ENCODE data around the gene UNC45B.
"Not testable (repeated sequence)": the region's sequence is repeated elsewhere in the genome, so short reads cannot be mapped to it uniquely, and the experiment has no call there.

DNA sequence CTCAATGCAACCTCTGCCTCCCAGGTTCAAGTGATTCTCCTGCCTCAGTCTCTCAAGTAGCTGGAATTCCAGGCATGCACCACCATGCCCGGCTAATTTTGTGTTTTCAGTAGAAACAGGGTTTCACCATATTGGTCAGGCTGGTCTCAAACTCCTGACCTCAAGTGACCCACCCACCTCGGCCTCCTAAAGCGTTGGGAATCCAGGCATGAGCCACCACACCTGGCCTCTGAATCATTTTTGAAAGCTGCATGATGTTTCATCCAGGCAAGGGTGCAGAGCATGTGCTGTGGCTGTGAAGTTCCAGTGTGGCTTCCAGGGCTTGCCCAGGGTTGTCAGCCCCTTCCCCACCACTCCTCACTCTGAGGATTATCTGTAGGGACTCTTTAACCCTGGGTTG is 24.7 kb downstream of the UNC45B start:
- not testable (repeated sequence) for TF ChIP-seq POLR2AphosphoS5 (IDR thresholded peaks at IDR 0.05; ENCODE audit: low read depth); GABPA (IDR thresholded peaks at IDR 0.05; ENCODE audit: low read depth); SPI1 (IDR thresholded peaks at IDR 0.05; ENCODE audit: borderline replicate concordance, low read depth)
- TF ChIP-seq, protein P1, sequence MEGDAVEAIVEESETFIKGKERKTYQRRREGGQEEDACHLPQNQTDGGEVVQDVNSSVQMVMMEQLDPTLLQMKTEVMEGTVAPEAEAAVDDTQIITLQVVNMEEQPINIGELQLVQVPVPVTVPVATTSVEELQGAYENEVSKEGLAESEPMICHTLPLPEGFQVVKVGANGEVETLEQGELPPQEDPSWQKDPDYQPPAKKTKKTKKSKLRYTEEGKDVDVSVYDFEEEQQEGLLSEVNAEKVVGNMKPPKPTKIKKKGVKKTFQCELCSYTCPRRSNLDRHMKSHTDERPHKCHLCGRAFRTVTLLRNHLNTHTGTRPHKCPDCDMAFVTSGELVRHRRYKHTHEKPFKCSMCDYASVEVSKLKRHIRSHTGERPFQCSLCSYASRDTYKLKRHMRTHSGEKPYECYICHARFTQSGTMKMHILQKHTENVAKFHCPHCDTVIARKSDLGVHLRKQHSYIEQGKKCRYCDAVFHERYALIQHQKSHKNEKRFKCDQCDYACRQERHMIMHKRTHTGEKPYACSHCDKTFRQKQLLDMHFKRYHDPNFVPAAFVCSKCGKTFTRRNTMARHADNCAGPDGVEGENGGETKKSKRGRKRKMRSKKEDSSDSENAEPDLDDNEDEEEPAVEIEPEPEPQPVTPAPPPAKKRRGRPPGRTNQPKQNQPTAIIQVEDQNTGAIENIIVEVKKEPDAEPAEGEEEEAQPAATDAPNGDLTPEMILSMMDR (IDR thresholded peaks at IDR 0.05; ENCODE audit: insufficient read depth, low read length): not testable (repeated sequence)
- TF ChIP-seq, protein P2, sequence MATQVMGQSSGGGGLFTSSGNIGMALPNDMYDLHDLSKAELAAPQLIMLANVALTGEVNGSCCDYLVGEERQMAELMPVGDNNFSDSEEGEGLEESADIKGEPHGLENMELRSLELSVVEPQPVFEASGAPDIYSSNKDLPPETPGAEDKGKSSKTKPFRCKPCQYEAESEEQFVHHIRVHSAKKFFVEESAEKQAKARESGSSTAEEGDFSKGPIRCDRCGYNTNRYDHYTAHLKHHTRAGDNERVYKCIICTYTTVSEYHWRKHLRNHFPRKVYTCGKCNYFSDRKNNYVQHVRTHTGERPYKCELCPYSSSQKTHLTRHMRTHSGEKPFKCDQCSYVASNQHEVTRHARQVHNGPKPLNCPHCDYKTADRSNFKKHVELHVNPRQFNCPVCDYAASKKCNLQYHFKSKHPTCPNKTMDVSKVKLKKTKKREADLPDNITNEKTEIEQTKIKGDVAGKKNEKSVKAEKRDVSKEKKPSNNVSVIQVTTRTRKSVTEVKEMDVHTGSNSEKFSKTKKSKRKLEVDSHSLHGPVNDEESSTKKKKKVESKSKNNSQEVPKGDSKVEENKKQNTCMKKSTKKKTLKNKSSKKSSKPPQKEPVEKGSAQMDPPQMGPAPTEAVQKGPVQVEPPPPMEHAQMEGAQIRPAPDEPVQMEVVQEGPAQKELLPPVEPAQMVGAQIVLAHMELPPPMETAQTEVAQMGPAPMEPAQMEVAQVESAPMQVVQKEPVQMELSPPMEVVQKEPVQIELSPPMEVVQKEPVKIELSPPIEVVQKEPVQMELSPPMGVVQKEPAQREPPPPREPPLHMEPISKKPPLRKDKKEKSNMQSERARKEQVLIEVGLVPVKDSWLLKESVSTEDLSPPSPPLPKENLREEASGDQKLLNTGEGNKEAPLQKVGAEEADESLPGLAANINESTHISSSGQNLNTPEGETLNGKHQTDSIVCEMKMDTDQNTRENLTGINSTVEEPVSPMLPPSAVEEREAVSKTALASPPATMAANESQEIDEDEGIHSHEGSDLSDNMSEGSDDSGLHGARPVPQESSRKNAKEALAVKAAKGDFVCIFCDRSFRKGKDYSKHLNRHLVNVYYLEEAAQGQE (IDR thresholded peaks at IDR 0.05; ENCODE audit: insufficient replicate concordance, low read depth): not testable (repeated sequence)
